HL-60/S4 treated with phorbol 12-myristate 13-acetate at 8.2 ng/mL for 4 days and 3 days (cell line): ENCODE results near the gene BOD1L2.

Experiments used
- in situ Hi-C: fragments of 300-500 bp; cut with MboI; formaldehyde crosslinking; loops from 2 replicates; pipeline ENCODE4 v1.15.0; 2022; ENCODE audit warnings: low sequenced_read_pairs

The BOD1L2 gene

DNA sequence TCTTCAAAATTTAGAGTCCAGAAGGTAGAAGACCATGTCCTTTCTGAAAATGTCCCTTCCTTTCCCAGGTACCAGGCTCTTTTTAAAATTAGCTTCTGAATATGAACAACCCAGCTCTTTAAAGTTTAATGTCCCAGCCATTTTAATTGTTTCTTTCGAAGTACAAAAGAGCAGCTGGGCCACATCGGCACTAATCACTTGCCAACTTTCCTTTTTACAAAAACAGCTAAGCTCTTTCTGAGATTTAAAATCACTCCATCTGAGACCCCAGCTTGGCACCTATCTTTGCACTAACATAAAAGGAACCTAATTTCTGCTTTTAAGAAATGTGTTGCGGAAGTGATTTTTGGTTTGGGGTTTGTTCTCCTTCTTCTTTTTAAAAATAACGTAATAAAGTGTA lies 2.6 kb downstream of the BOD1L2 start:
- in situ Hi-C loops: no loop called here

DNA sequence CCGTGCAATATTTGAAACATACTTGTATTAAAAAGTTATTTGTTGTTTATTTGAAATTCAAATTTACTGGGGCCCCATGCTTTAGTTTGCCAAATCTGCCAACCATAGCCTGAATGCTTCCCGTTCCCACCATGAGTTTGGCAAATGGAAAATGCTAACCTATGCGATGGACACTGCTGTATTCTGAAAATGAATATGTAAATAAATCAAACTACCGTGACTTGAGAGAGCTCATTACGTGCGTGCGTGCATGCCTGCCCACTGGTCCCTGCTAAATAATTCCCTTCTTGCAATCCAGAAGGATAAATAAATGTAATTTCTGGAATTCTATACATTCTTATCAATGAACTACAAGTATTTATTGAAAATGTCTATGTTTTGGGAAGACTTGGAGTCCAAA lies 3.2 kb downstream of the BOD1L2 start:
- in situ Hi-C loops: no loop called here

DNA sequence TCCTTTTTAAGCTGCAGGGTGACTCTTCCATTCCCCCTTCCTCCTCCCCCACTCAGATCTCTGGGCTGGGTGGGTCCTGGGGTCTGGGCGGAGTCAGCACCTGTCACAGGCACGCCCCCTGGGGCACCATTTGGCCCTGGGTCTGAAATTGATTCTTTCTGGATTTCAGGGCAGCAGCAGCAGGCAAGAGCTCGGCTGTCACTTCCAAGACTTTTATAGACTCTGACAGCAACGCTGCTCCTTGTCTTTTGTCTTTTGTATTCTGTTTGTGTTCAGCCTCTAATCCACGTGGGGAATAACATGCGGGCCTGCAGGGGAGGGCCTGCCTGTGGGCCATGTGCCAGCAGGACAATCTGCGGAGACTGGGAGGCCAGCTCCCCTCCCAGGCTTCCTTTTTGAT lies 3.9 kb downstream of the BOD1L2 start:
- in situ Hi-C loops: no loop called here

DNA sequence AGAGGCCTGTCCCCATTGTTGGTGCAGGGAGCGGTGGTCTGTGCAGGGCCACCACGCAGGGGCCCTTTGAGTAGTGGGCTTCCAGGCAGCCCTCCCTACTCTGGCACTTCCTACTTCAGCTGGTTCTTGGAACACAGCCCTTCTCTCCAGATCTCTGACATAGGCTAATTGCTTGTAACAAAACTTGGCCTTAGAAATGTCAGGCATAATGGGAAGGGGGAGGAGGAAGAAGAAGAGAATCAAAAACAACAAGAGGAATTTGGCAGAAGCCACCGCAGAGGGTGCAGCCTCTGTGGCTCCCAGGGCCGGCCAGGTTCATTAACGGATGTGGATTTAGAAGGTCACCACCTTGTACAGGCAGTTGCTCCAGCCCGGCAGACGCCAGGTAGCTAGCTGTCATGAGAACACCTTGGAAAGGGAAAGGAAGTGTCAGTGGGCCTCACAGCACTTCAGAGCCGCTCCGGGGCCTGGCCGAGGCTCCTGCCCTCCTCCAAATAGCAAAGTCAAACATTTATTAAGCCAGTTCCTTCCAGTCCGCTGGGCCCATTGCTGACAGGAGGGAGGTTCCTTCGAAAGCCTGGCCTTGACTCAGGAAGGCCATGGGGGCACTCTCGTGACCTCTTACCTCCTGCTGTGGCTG lies 7.4 kb downstream of the BOD1L2 start:
- in situ Hi-C loops: no loop called here

DNA sequence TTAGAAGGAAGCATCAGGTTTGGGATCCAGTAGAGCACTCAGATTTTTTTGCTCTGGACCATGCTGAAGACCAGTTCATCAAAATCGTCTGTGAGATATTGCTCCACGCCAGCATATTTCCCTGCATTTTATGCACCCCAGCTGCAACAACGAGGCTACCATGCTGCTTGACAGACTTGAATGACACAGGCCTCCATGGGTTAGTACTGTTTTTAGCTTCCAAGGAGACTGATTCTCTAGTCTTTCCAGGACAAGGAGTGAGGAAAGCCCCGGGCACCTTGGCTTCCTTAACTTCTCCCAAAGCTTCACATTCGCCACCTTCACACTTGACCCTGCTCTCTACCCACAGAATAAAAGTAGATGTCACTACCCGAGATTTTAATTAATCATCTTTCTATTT lies 17.5 kb downstream of the BOD1L2 start:
- in situ Hi-C loops: no loop called here

DNA sequence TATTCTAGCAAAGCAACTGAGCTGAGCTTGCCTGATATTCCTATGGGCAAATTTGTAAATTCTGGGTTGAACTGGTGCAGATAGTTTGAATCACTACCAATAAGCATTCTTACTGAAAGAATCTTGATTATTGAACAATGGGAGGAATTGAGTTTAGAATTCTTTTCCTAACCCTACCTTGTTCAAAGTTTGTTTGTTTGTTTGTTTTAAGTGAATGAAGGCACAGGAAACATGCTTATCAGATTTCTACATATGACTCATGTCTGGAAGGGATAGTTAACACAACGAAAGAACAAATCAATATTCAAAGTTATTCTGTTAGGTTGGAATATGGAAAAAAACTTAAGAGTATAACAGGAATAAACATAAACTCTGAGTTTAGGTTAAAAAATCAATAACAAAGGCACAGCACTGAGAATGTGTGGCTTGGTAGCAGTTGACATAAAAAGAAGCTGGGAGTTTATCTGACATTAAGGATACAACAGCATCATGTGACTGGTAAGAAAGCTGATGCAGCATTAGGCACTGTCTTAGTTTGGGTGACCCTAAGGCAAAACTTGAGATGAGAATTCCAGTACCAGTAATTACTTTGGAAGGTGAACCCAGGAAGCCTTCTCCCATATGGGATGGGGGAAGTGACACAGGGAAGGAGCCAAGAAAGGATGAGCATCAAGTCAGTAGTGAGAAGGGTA lies 20.9 kb downstream of the BOD1L2 start:
- in situ Hi-C loops: no loop called here

DNA sequence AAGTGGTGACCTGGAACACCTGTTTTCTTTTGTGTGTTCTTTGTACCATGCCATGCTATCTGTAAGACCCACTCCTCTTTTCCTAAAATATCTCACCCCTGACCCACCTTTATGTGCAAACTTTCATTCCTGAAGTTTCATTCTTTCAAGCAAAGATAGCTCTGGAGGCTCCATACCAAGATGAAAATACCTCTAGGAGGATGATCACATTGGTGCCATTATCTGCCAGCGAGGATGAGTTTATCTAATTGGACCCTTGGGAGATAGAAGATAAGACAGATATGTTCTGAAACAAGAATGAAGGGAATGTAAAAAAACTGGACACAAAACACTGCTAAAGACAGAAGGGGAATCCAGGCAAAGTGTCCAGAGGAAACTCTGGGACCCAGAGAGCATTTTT lies 24.1 kb downstream of the BOD1L2 start:
- in situ Hi-C loops: no loop called here

DNA sequence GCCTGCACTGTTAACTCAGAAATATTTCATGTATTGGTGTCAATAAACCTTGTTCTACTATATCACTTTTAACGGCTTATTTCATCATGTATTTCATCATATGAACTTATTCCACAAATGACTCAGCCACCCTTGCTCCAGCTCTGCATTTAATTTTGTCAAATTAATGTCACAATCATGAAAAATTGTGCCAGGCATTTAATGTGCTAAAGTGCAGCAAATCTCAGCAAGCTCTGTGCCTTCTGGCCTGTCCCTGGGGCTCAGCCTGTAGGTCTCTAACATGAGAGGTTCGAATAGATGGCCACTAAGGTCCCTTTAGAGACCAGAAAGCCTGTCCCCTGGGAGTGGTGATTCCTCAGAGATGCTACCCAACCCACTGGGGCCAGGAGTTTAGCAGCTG lies 28.6 kb downstream of the BOD1L2 start:
- in situ Hi-C loops: no loop called here

DNA sequence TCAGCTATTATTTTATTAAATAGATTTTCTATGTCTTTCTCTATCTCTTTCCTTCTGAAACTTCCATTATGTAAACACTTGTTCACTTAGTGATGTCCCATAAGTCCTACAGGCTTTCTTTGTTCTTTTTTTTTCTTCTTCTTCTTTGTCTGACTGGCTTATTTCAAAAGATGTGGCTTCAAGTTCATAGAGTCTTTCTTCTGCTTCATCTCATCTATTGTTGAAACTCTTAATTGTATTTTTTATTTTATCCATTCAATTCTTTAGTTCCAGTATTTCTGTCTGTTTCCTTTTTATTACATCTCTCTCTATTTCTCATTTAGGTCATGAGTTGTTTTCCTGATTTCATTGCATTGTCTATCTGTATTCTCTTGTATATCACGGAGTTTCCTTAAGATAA lies 38.5 kb downstream of the BOD1L2 start:
- in situ Hi-C loops: no loop called here

DNA sequence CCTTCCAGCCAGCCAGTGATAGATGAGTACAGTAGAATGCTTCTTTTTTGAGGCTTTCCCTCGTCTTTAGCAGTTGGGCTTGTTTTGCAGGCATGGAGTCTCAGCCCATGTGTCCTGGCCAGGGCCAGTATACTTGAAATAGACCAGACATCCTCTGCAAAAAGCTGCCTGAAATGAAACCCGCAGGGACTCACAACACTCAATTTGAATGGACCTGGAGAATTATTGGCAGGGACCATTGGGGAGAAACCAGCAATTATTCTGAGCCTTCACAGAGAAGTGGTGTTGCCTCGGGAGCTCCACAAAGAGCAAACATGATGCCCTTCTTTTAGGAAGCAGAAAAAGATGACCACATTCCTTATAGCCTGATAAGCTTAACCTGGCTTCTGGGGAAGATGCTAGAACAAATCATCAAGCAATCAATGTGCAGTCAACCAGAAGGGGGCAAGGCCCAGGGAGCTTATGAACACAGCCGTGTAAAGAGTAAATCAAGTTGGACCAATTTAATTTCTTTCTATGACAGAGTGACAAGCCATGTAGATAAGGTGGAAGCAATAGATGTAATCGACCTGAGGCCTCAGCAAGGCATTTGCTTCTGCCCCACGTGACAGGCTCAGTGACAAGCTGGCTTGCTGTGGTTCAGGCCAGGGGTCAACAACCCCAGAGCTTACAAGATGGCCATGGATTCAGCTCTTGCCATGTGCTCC lies 42.1 kb downstream of the BOD1L2 start:
- in situ Hi-C loops: no loop called here

DNA sequence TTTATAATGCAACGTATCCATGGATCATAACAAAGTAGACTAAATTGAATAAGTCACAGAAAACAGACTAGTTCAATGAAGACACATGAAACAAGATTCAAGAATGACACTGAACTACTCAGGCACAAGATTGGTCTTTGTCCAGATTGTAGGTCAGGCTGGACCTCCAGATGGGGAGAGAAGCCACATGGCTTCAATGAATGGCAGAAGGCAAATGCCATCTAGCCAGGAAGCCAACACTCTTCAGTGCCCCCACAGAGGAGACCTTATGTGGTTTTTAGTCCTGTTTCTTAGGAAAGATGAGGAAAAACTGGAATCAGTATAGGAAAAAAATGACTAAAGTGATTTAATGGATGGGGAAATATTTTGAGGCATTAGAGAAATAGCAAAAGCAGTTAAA lies 43.1 kb downstream of the BOD1L2 start:
- in situ Hi-C loops: no loop called here

DNA sequence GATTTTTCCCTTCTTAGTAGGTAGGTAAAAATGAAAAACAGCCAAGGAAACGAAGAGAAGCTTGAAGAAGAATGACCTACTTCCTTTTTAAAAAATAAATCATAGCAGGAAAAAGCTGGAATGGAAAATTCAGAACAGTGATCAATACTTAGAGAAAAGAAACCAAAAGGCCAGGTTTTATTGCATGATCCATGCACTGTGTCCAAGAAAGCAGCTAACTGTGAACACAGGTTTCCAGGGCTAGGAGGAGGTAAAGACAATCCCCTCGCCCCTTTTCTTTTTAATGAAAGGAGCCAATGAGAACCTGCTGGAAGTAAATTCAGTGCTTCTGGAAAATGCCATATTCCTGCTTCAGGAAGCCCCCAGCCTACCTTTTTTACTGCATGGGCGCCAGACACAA lies 47.2 kb downstream of the BOD1L2 start:
- in situ Hi-C loops: no loop called here

DNA sequence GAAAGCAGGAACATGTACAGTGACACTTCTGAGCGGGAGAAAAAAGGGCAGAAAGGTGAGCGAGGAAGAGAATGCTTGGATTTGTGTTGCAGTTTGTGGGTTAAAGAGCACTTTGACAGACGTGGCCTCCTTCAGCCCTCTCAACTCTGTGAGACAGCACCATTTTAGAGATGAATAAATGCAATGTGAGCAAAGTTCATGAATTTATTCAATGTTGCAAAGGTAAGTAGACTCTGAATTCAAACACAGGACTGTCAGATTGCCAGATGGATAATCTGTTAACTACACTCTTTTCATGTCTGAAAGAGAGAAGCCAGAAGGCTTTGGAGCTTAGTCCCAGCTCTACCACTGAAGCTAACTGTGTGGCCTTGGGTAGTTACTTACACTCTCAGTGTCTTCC lies 47.7 kb downstream of the BOD1L2 start:
- in situ Hi-C loops: no loop called here

DNA sequence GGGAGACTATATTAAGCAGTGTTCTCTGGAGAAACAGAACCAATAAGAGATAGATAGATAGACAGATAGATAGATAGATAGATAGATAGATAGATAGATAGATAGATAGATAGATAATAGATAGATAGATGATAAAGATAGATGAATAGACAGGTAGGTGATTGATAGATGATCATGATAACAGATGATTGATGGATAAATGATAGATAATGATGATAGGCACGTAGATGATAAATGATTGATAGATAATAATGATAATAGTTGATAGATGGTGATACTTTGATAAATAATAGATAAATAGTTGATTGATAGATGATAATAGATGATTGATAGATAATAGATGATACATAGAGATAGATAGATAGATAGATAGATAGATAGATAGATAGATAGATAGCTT lies 48.5 kb downstream of the BOD1L2 start:
- in situ Hi-C loops: no loop called here

DNA sequence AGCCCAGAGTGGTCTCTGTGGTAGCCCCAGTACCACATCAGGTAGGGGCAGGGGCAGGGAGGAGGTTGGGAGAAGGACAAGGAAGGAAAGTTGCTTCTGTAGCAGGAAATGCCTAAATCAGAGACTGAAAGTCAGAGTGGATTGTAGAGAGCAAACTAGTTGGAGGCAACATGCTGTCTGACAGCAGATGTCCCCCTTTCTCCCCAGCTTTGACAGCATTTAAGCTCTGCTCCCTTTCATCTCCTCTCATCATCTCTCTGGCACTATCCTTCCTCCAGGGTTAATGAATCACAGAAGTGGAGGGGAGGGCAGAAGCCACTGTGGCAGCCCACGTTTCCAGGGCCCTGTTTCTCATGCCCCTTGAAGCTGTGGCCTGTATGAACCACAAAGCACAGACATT lies 50.4 kb downstream of the BOD1L2 start:
- in situ Hi-C loops: no loop called here

DNA sequence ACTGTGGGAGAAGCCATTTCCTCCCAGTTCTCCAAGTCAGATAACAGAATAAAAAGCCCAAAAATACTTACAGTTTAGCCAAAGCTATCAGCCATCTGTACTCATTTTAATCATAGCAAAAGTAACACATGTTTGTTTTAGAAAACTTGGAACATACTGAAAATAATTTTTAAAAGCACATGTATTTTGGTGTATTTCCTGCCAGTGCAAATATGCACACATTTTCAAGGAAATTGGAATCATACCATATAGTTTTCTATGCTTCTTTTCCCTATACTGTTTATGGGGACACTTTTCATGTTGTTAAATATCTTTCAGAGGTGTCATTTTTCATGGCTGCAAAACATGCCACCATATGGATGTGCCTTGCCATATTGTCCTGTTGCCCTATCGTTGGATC lies 51.2 kb downstream of the BOD1L2 start:
- in situ Hi-C loops: no loop called here
